ENCODE measurements around the gene SGCD. TPM values are rescaled to one million over a fixed set of nuclear protein-coding genes. Genes with fewer than 3 reads are reported as not detected.

The SGCD gene
- total RNA-seq, 4 donors from 2014 or later, result 0.53 to 2.3 (median 1.2) TPM

GRCh38 chr5:156615901-156616300, 288.9 kb downstream of the SGCD start:
- DNase-seq (ENCODE audit: low spot score in 2 of 2), result no peak
- H3K4me3 ChIP-seq (ENCODE audit: low read depth, poor library complexity, severe bottlenecking), result no peak overlapping the region
- intact Hi-C loops (cut with DNase I; ENCODE audit: low total_unique reads), result no loop called here
- TF ChIP-seq, protein P1, sequence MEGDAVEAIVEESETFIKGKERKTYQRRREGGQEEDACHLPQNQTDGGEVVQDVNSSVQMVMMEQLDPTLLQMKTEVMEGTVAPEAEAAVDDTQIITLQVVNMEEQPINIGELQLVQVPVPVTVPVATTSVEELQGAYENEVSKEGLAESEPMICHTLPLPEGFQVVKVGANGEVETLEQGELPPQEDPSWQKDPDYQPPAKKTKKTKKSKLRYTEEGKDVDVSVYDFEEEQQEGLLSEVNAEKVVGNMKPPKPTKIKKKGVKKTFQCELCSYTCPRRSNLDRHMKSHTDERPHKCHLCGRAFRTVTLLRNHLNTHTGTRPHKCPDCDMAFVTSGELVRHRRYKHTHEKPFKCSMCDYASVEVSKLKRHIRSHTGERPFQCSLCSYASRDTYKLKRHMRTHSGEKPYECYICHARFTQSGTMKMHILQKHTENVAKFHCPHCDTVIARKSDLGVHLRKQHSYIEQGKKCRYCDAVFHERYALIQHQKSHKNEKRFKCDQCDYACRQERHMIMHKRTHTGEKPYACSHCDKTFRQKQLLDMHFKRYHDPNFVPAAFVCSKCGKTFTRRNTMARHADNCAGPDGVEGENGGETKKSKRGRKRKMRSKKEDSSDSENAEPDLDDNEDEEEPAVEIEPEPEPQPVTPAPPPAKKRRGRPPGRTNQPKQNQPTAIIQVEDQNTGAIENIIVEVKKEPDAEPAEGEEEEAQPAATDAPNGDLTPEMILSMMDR (IDR thresholded peaks at IDR 0.05), result no peak
- TF ChIP-seq POLR2A (IDR thresholded peaks at IDR 0.05), result no peak
- WGBS, 2 donors, result 76 to 79% methylated on average over 2 of the region's 2 CpGs

GRCh38 chr5:156617426-156617825, 290.5 kb downstream of the SGCD start:
- DNase-seq (ENCODE audit: low spot score in 2 of 2), result no peak
- WGBS, 2 donors, result 71 to 79% methylated on average over 2 of the region's 2 CpGs
- intact Hi-C loops (cut with DNase I; ENCODE audit: low total_unique reads), result no loop called here
- H3K4me3 ChIP-seq (ENCODE audit: low read depth, poor library complexity, severe bottlenecking), result no peak overlapping the region
- no peak for TF ChIP-seq POLR2A (IDR thresholded peaks at IDR 0.05)
- TF ChIP-seq, protein P1 (IDR thresholded peaks at IDR 0.05), result no peak

DNA sequence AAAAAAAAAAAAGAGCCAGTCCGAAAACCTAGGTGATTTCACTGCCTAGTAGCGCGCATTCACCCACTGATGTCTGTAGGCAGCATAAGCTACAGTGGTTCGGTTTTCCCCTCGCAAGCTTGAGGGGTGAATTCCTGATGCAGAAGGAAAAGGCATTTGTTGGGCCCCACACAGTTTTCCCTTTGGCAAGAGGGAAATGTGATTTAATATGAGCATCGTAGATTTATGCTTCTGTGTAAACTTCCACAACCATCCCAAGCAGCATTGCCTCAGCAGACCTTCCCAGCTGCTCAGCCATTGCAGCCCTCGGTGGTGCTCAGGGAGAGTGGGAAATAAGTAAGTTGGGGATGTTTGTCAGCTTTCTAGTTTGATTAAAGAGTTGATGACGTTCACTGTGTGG, 291.6 kb downstream of the SGCD start:
- 83 to 88% methylated on average over 8 of the region's 8 CpGs for WGBS, 2 donors
- TF ChIP-seq POLR2A (IDR thresholded peaks at IDR 0.05), result no peak
- TF ChIP-seq, protein P1 (IDR thresholded peaks at IDR 0.05), result no peak
- H3K4me3 ChIP-seq (ENCODE audit: low read depth, poor library complexity, severe bottlenecking), result no peak overlapping the region
- intact Hi-C loops (cut with DNase I; ENCODE audit: low total_unique reads), result loop anchor here (2.0 kb wide), 1 partner anchor 36 kb away; no protein-coding TSS in a partner anchor
- no peak for DNase-seq (ENCODE audit: low spot score in 2 of 2)

DNA sequence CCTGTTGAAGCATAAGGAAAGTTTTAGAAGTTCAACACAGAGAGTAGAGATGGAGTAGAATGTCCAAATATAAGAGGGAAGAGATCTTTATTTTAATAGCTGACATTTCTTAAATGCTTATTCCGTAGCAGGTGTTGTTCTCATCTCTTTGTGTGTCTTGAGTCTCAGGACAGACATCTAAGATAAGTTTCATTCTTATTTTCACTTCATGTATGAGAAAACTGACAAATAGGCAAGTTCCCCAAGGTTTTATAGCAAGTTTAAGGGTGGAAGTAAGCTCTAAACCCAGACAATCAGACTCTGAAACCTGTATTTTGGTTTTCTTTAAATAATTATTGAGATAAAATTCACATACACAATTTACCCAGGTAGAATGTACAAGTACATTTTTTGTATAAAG, 294.8 kb downstream of the SGCD start:
- H3K4me3 ChIP-seq (ENCODE audit: low read depth, poor library complexity, severe bottlenecking), result no peak overlapping the region
- 79 to 93% methylated on average over 1 of the region's 1 CpG for WGBS, 2 donors
- intact Hi-C loops (cut with DNase I; ENCODE audit: low total_unique reads), result no loop called here
- TF ChIP-seq, protein P1 (IDR thresholded peaks at IDR 0.05), result no peak
- no peak for TF ChIP-seq POLR2A (IDR thresholded peaks at IDR 0.05)
- no peak for DNase-seq (ENCODE audit: low spot score in 2 of 2)

DNA sequence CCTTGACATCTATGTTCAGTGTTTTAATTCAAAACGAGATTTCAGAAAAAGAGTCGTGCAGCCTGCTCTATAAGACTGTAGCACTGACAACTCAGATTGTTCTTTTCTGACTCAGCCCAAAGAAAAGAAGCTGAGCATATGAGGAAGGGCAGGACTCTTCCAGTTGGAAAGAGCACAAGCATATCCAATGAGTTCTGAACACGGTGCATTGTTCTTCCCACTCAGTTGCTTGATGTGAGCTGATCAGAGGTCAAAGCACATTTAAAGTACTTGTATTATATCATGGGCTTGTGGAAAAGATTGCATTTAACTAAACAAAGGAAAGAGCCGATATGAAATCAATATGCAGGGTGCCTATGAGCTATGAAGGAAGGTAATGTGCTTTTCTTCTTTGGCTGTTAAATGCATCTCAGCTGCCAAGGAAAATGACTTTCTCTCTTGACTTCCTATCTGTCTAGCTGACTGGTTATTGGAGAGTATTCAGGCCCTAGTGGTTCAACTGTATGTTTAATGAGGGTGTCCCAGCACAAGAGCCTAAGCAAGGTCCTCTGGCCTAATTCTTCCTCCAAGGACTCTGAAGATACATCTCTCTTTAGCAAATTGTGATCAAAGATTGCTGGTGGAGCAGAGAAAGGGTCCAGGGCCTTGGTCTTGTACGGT, 296.5 kb downstream of the SGCD start:
- intact Hi-C loops (cut with DNase I; ENCODE audit: low total_unique reads), result no loop called here
- H3K4me3 ChIP-seq (ENCODE audit: low read depth, poor library complexity, severe bottlenecking), result no peak overlapping the region
- 85 to 87% methylated on average over 5 of the region's 5 CpGs for WGBS, 2 donors
- TF ChIP-seq POLR2A (IDR thresholded peaks at IDR 0.05), result no peak
- TF ChIP-seq, protein P1 (IDR thresholded peaks at IDR 0.05), result no peak
- DNase-seq (ENCODE audit: low spot score in 2 of 2), result no peak

GRCh38 chr5:156624686-156625085, 297.7 kb downstream of the SGCD start:
- no peak for DNase-seq (ENCODE audit: low spot score in 2 of 2)
- intact Hi-C loops (cut with DNase I; ENCODE audit: low total_unique reads), result no loop called here

More at GRCh38 chr5:156624686-156625085, 297.7 kb downstream of the SGCD start:
- H3K4me3 ChIP-seq (ENCODE audit: low read depth, poor library complexity, severe bottlenecking), result no peak overlapping the region
- WGBS, 2 donors, result 83 to 84% methylated on average over 4 of the region's 4 CpGs
- no peak for TF ChIP-seq POLR2A (IDR thresholded peaks at IDR 0.05)
- TF ChIP-seq, protein P1 (IDR thresholded peaks at IDR 0.05), result no peak
